ENCODE results near the gene GPBP1. TPM values are rescaled to one million over a fixed set of nuclear protein-coding genes. Genes with fewer than 3 reads are reported as not detected.
A peak's percentile ranks its signal among the peaks of the same experiment; 100 is the strongest.

The GPBP1 gene
- total and polyA plus RNA-seq, 9 of the 15 experiments (the other 6 are each of a cell fraction or from before 2014, with no cell fraction given): 31.0 to 109 (median 68.4) TPM

- no peak for TF ChIP-seq SIRT6 (IDR thresholded peaks at IDR 0.05; ENCODE audit: low read depth, low read length)
- no peak for TF ChIP-seq NR2C2 (CRISPR knock-in tag; IDR thresholded peaks at IDR 0.05)
- TF ChIP-seq NR2C2 (tag; IDR thresholded peaks at IDR 0.05): no peak
- TF ChIP-seq, protein P1, sequence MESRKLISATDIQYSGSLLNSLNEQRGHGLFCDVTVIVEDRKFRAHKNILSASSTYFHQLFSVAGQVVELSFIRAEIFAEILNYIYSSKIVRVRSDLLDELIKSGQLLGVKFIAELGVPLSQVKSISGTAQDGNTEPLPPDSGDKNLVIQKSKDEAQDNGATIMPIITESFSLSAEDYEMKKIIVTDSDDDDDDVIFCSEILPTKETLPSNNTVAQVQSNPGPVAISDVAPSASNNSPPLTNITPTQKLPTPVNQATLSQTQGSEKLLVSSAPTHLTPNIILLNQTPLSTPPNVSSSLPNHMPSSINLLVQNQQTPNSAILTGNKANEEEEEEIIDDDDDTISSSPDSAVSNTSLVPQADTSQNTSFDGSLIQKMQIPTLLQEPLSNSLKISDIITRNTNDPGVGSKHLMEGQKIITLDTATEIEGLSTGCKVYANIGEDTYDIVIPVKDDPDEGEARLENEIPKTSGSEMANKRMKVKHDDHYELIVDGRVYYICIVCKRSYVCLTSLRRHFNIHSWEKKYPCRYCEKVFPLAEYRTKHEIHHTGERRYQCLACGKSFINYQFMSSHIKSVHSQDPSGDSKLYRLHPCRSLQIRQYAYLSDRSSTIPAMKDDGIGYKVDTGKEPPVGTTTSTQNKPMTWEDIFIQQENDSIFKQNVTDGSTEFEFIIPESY (CRISPR knock-in tag; IDR thresholded peaks at IDR 0.05): no peak
- TF ChIP-seq SPI1 (IDR thresholded peaks at IDR 0.05; ENCODE audit: borderline replicate concordance, low read depth, low read length): no peak
- TF ChIP-seq TAL1 (IDR thresholded peaks at IDR 0.05): no peak
- TF ChIP-seq CBX1 (IDR thresholded peaks at IDR 0.05; ENCODE audit: low read depth): no peak
Observed at GRCh38 chr5:57304931-57305330, 131.1 kb downstream of the GPBP1 start (continued).

- H3K27me3 ChIP-seq (ENCODE audit: control insufficient read depth in 2 of 2, insufficient read depth in 2 of 2, low read length in 2 of 2): no peaks in the 10 kb centered on the region
- no peaks in the 10 kb centered on the region for H3K9me3 ChIP-seq (replicated peaks; ENCODE audit: control insufficient read depth, insufficient read depth, low read depth, low read length)
- H3K4me1 ChIP-seq (replicated peaks in 1 of 2; ENCODE audit: control insufficient read depth in 2 of 2, insufficient read depth in 2 of 2, low read length in 2 of 2): no peaks in the 10 kb centered on the region
- H3K4me3 ChIP-seq: no peak overlapping the region
- in situ Hi-C loops (cut with MboI) (loop anchor here (25.0 kb wide), 1 partner anchor 1556 kb away; no protein-coding TSS in a partner anchor), intact Hi-C loops (cut with micrococcal nuclease) (no loop called here)
- DNase-seq (ENCODE audit: extremely low read depth in 1 of 4, low spot score in 3 of 4): no peak
- ChIA-PET CTCF (ENCODE audit: low intra/inter-chr PET ratio) (no interaction called here), POLR2A (interaction anchor here (0.6 kb wide), 1 partner anchor 25 kb away, joined by 3 read pairs; no protein-coding TSS in a partner anchor)
- no peaks in the 10 kb centered on the region; the same call in 1 of the 2 replicates for H4K20me1 ChIP-seq (replicated peaks; ENCODE audit: control insufficient read depth, insufficient read depth, low read length)
- no peaks in the 10 kb centered on the region for H3K79me2 ChIP-seq (ENCODE audit: control insufficient read depth, insufficient read depth, low read length)
- ATAC-seq: no peak
- no peaks in the 10 kb centered on the region for H3K9me1 ChIP-seq (ENCODE audit: control insufficient read depth, insufficient read depth, low read length)
- H3K27ac ChIP-seq (ENCODE audit: extremely low read depth, low read depth, low read length): no peak overlapping the region
- no peak for FAIRE-seq
- H3K9ac ChIP-seq (ENCODE audit: insufficient read depth in 1 of 2, low read depth in 2 of 2, low read length in 2 of 2): no peak overlapping the region
- no TSS peak for BruUV-seq (replicated peaks)
- WGBS (ENCODE audit: insufficient coverage, low coverage, missing lambda C conversion rate): 0% methylated on average over 2 of the region's 2 CpGs
- no peak overlapping the region for H2AFZ ChIP-seq (ENCODE audit: low read depth, low read length)
- no peak overlapping the region for H3K4me2 ChIP-seq (ENCODE audit: insufficient read depth, low read length)
- TF ChIP-seq RBM25 (IDR thresholded peaks at IDR 0.05; ENCODE audit: low read depth, low read length, severe bottlenecking) (peak; percentile 18), GABPA (tag; conservative IDR thresholded peaks at IDR 0.05; ENCODE audit: low read depth) (no peak)
- H3K36me3 ChIP-seq (ENCODE audit: control insufficient read depth, insufficient read depth, low read length): no peaks in the 10 kb centered on the region
Observed at GRCh38 chr5:57306359-57306758, 132.5 kb downstream of the GPBP1 start.
